Endothelial cell of umbilical vein (primary cell): ENCODE measurements around the gene RCVRN. TPM values are rescaled to one million over a fixed set of nuclear protein-coding genes. Genes with fewer than 3 reads are reported as not detected.

Experiments
- BruUV-seq: library from RNA; stranded (reverse); fragments of 400-500 nt; replicated peaks from 2 replicates; lab custom pipeline; 2021; lab: Mats Ljungman, UMichigan
- CTCF ChIA-PET: fragments of 300-600, 350-600 bp; sonication (Branson Sonifier 250); formaldehyde crosslinking; loops from one replicate; lab custom pipeline; 2021; ENCODE audit warnings: antibody characterized with exemption, inconsistent platforms; lab: Charles Lee
- POLR2A ChIA-PET: fragments of 300-600, 350-600 bp; sonication (Branson Sonifier 250); formaldehyde crosslinking; loops from one replicate; lab custom pipeline; 2021; ENCODE audit warnings: antibody characterized with exemption, inconsistent platforms; lab: Charles Lee
- DNase-seq: peaks from one replicate; pipeline ENCODE4 v3.0.0-alpha.2; 2011; ENCODE audit warnings: low read depth, low spot score
- FAIRE-seq: peaks from 2 replicates; lab custom pipeline; 2011; peaks lifted over from hg19 to GRCh38; lab: Jason Lieb, UNC
- H2AFZ ChIP-seq: 2 replicates; pipeline ENCODE4 v1.6.0; 2012; ENCODE audit warnings: low read depth, low read length, control low read depth, inconsistent platforms
- H3K27ac ChIP-seq: 2 replicates; pipeline ENCODE4 v1.5.1; 2011; ENCODE audit warnings: low read depth, mild to moderate bottlenecking, control low read depth, low read length, moderate library complexity; ENCODE audit not compliant: insufficient read depth
- H3K27me3 ChIP-seq, 2 experiments: 2 replicates each; pipeline versions ENCODE4 v1.6.0 to v1.6.1; 2011; ENCODE audit warnings: low read length in 2 of 2, mixed read lengths in 1 of 2; ENCODE audit not compliant: control insufficient read depth in 2 of 2, insufficient read depth in 2 of 2
- H3K36me3 ChIP-seq, 2 experiments: 2 replicates in 1 of 2; 3 replicates in 1 of 2; pipeline ENCODE4 v1.5.1; 2011; ENCODE audit warnings: low read length in 2 of 2, mild to moderate bottlenecking in 1 of 2, moderate library complexity in 1 of 2; ENCODE audit not compliant: control insufficient read depth in 2 of 2, insufficient read depth in 2 of 2; ENCODE audit errors: extremely low read depth in 1 of 2
- H3K4me1 ChIP-seq: 3 replicates; pipeline ENCODE4 v1.5.1; 2011; ENCODE audit warnings: mild to moderate bottlenecking, low read length; ENCODE audit not compliant: control insufficient read depth, insufficient read depth; ENCODE audit errors: extremely low read depth
- H3K4me2 ChIP-seq: 2 replicates; pipeline ENCODE4 v1.6.1; 2011; ENCODE audit warnings: low read length, control low read depth, mixed read lengths; ENCODE audit not compliant: insufficient read depth
- H3K4me3 ChIP-seq, 3 experiments: fragments of 200-600 bp in 1 of 3; sonication (generic), shearing (Covaris generic) in 1 of 3; replicated peaks in 1 of 3; 2 replicates each; pipeline ENCODE4 v1.5.1; 2011 to 2016; ENCODE audit warnings: control low read depth in 3 of 3, low read length in 3 of 3, mild to moderate bottlenecking in 2 of 3, inconsistent platforms in 1 of 3, low read depth in 1 of 3, moderate library complexity in 1 of 3; ENCODE audit not compliant: insufficient read depth in 1 of 3
- H3K79me2 ChIP-seq: 2 replicates; pipeline ENCODE4 v1.6.0; 2012; ENCODE audit warnings: low read length, inconsistent platforms; ENCODE audit not compliant: control insufficient read depth, insufficient read depth
- H3K9ac ChIP-seq: replicated peaks from 2 replicates; pipeline ENCODE3; 2011; ENCODE audit warnings: low read length, control low read depth; ENCODE audit not compliant: insufficient read depth; ENCODE audit errors: extremely low read depth
- H3K9me1 ChIP-seq: replicated peaks from 3 replicates; pipeline ENCODE4 v1.6.0; 2011; ENCODE audit warnings: mild to moderate bottlenecking, low read length; ENCODE audit not compliant: control insufficient read depth, insufficient read depth; ENCODE audit errors: extremely low read depth
- H3K9me3 ChIP-seq: replicated peaks from 2 replicates; pipeline ENCODE4 v1.5.1; 2012; ENCODE audit warnings: low read length, inconsistent platforms; ENCODE audit not compliant: control insufficient read depth, insufficient read depth
- H4K20me1 ChIP-seq: replicated peaks from 2 replicates; pipeline ENCODE3; 2011; ENCODE audit warnings: mild to moderate bottlenecking, low read length; ENCODE audit not compliant: control insufficient read depth, insufficient read depth; ENCODE audit errors: extremely low read depth
- CTCF ChIP-seq, 2 donors: IDR thresholded peaks; 1 replicate in 1 of 2; 2 replicates in 1 of 2; pipeline ENCODE4 v1.5.1; 2011; ENCODE audit warnings: low read length in 2 of 2, mild to moderate bottlenecking in 2 of 2, moderate library complexity in 2 of 2, control low read depth in 1 of 2, inconsistent platforms in 1 of 2, low read depth in 1 of 2; ENCODE audit not compliant: insufficient read depth in 1 of 2; ENCODE audit errors: extremely low read depth in 1 of 2
- EZH2 ChIP-seq: IDR thresholded peaks from 2 replicates; pipeline ENCODE4 v1.6.1; 2012; ENCODE audit warnings: borderline replicate concordance, low read depth, mild to moderate bottlenecking, moderate library complexity, low read length, inconsistent platforms; ENCODE audit not compliant: severe bottlenecking
- FOS ChIP-seq: IDR thresholded peaks from 2 replicates; pipeline ENCODE4 v1.6.1; 2011; ENCODE audit warnings: mild to moderate bottlenecking, low read length, moderate library complexity, borderline replicate concordance; ENCODE audit not compliant: insufficient read depth
- GATA2 ChIP-seq: IDR thresholded peaks from 2 replicates; pipeline ENCODE4 v1.7.0; 2011; ENCODE audit warnings: low read depth, mild to moderate bottlenecking, moderate library complexity, mixed read lengths, low read length; ENCODE audit not compliant: insufficient read length, insufficient read depth
- JUN ChIP-seq: IDR thresholded peaks from 2 replicates; pipeline ENCODE4 v1.6.1; 2011; ENCODE audit warnings: borderline replicate concordance, low read depth; ENCODE audit not compliant: insufficient read length, insufficient read depth
- MAX ChIP-seq: IDR thresholded peaks from 2 replicates; pipeline ENCODE4 v1.6.1; 2011; ENCODE audit not compliant: insufficient read depth, insufficient read length
- MYC ChIP-seq: IDR thresholded peaks from one replicate; pipeline ENCODE4 v1.6.1; 2011; ENCODE audit warnings: mild to moderate bottlenecking, low read depth, low read length
- POLR2A ChIP-seq: IDR thresholded peaks from 2 replicates; pipeline ENCODE4 v1.6.1; 2012; ENCODE audit warnings: low read depth, mild to moderate bottlenecking, control low read depth, low read length
- POLR2AphosphoS5 ChIP-seq: IDR thresholded peaks from 2 replicates; pipeline ENCODE4 v1.6.1; 2012; ENCODE audit warnings: low read depth, mild to moderate bottlenecking, control low read depth, low read length, moderate library complexity; ENCODE audit not compliant: insufficient read depth
- dilution Hi-C: fragments of 300-500 bp; cut with MboI; formaldehyde crosslinking; loops from one replicate; pipeline ENCODE4 v1.15.0; 2019; ENCODE audit warnings: low sequenced_read_pairs; ENCODE audit not compliant: extremely low pct_ligation_motif_present
- intact Hi-C: fragments of 100-400 bp; cut with micrococcal nuclease; formaldehyde crosslinking; loops from one replicate; pipeline ENCODE4 v1.10.0; 2022
- polyA plus RNA-seq, 4 experiments: library from polyadenylated mRNA; depleted of rRNA in 3 of 4; stranded (reverse) in 3 of 4; unstranded in 1 of 4; fragments of >200 nt; gene quantifications; 2 replicates each; pipeline versions ENCODE4 v1.2.1 to v1.2.3, GENCODE V29; 2011 to 2012; ENCODE audit warnings: missing spikeins in 1 of 4
- total RNA-seq: library from RNA; stranded (reverse); gene quantifications from 2 replicates; pipeline ENCODE4 v1.2.3, GENCODE V29; 2021

Gene RCVRN
- total and polyA plus RNA-seq, 2 donors (not counting 3 experiments of a cell fraction or from before 2014, with no cell fraction given): not detected

DNA sequence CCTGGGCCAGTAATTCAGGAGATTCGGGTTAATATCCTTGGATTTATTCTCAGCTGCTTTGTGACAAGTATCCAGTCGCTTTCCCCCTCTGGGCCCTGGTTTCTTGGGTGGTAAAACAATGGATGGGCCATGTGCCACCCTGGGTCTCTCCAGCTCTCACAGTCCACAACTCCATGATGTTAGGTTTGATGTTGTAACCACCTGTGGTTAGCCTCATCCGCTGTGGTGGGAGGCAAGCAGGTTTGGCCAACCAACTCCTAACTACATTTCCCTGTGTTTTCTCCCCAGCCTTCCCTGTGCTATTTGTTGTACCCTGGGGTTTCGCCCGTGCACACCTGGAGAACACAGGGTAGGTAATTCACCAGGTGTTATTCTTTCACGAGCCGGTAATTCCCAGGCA is 44.2 kb downstream of the RCVRN start:
- POLR2A ChIA-PET: no interaction called here
- Histone ChIP-seq H3K27me3 (no peaks in the 10 kb centered on the region), H2AFZ (no peak overlapping the region), H3K4me3 (no peak overlapping the region), H3K27ac (no peak overlapping the region), H3K9me1 (no peaks in the 10 kb centered on the region), H3K4me2 (no peak overlapping the region), H4K20me1 (no peaks in the 10 kb centered on the region), H3K4me1 (no peaks in the 10 kb centered on the region), H3K79me2 (no peaks in the 10 kb centered on the region), H3K36me3 (no peaks in the 10 kb centered on the region), H3K9ac (no peak overlapping the region), H3K9me3 (peaks cover 2% of the 10 kb centered on the region)
- TF ChIP-seq CTCF (IDR thresholded peaks at IDR 0.05; ENCODE audit: extremely low read depth in 1 of 2, insufficient read depth in 1 of 2, low read depth in 1 of 2, low read length in 2 of 2): no peak
- TF ChIP-seq POLR2AphosphoS5: no peak
- no peak for TF ChIP-seq FOS
- no peak for TF ChIP-seq POLR2A
- TF ChIP-seq GATA2: no peak
- TF ChIP-seq EZH2: no peak
- no peak for TF ChIP-seq JUN
- no peak for TF ChIP-seq MAX
- TF ChIP-seq MYC: no peak
- FAIRE-seq (no peak), DNase-seq (no peak)
- intact Hi-C loops: no loop called here
- no TSS peak for BruUV-seq
- dilution Hi-C loops: no loop called here
- CTCF ChIA-PET: no interaction called here
